ENCODE measurements around the gene GRID1. TPM values are rescaled to one million over a fixed set of nuclear protein-coding genes. Genes with fewer than 3 reads are reported as not detected.

The GRID1 gene
- polyA plus RNA-seq, 1 experiment = 0.49 TPM

- Histone ChIP-seq H3K36me3 (ENCODE audit: control insufficient read depth, insufficient read depth, low read length) (no peaks in the 10 kb centered on the region), H3K27me3 (ENCODE audit: control insufficient read depth, insufficient read depth, low read length) (no peaks in the 10 kb centered on the region), H3K4me3 (ENCODE audit: low read depth, low read length) (no peak overlapping the region)
- no peak for TF ChIP-seq CTCF (IDR thresholded peaks at IDR 0.05; ENCODE audit: insufficient read depth, low read depth, low read length)
- DNase-seq (ENCODE audit: low read depth) = no peak
- ChIA-PET CTCF (no interaction called here), POLR2A (no interaction called here)
Observed at GRCh38 chr10:86104611-86105145, 261.9 kb downstream of the GRID1 start.

DNA sequence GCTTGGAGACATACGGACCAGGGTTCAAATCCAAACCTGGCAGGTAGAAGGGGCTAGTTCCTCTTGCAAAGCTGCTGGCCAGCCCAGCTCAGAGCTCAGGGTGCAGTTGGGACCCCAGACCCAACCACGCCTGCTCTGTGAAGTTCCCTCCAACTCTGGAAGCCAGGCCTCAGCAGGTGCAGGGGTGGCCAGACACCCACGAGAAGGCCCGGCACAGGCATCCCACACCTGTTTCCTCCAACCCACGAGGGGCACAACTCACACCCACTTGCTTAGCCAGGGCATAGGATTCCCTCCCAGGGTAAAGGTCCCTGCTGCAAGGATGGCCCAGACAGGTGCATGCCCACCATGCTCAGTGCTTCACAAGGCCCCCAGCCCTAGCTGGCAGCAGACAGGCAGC is 262.4 kb downstream of the GRID1 start:
- H3K4me3 ChIP-seq (ENCODE audit: low read depth, low read length) = no peak overlapping the region
- CTCF ChIA-PET = no interaction called here
- TF ChIP-seq CTCF (IDR thresholded peaks at IDR 0.05; ENCODE audit: insufficient read depth, low read depth, low read length) = no peak
- no peaks in the 10 kb centered on the region for H3K27me3 ChIP-seq (ENCODE audit: control insufficient read depth, insufficient read depth, low read length)
- POLR2A ChIA-PET = no interaction called here
- DNase-seq (ENCODE audit: low read depth) = no peak
- H3K36me3 ChIP-seq (ENCODE audit: control insufficient read depth, insufficient read depth, low read length) = no peaks in the 10 kb centered on the region

- H3K4me3 ChIP-seq (ENCODE audit: low read depth, low read length) = no peak overlapping the region
- no peak for TF ChIP-seq CTCF (IDR thresholded peaks at IDR 0.05; ENCODE audit: insufficient read depth, low read depth, low read length)
- DNase-seq (ENCODE audit: low read depth) = no peak
- ChIA-PET CTCF (no interaction called here), POLR2A (no interaction called here)
- no peaks in the 10 kb centered on the region for H3K36me3 ChIP-seq (ENCODE audit: control insufficient read depth, insufficient read depth, low read length)
- no peaks in the 10 kb centered on the region for H3K27me3 ChIP-seq (ENCODE audit: control insufficient read depth, insufficient read depth, low read length)
Observed at GRCh38 chr10:86103391-86104101, 263.0 kb downstream of the GRID1 start.

DNA sequence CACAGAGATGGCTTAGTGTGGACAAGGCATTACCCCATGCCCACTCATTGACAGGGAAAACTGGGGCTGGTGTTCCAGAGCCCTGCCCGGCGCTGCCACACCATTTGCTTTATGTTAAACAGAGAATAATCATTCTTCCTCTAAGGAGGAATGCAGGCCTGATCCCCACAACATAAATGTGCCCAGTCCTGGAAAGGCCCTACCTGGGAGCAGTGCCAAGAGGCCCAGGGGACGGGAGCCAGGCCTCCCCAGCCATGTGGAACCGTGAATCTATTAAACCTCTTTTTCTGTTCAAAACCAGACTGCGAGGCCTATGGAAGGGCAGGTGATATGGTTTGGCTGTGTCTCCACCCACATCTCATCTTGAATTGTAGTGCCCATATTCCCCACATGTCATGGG is 264.1 kb downstream of the GRID1 start:
- H3K4me3 ChIP-seq (ENCODE audit: low read depth, low read length) = no peak overlapping the region
- DNase-seq (ENCODE audit: low read depth) = no peak
- no peaks in the 10 kb centered on the region for H3K36me3 ChIP-seq (ENCODE audit: control insufficient read depth, insufficient read depth, low read length)
- no peak for TF ChIP-seq CTCF (IDR thresholded peaks at IDR 0.05; ENCODE audit: insufficient read depth, low read depth, low read length)
- ChIA-PET POLR2A (no interaction called here), CTCF (no interaction called here)
- no peaks in the 10 kb centered on the region for H3K27me3 ChIP-seq (ENCODE audit: control insufficient read depth, insufficient read depth, low read length)

DNA sequence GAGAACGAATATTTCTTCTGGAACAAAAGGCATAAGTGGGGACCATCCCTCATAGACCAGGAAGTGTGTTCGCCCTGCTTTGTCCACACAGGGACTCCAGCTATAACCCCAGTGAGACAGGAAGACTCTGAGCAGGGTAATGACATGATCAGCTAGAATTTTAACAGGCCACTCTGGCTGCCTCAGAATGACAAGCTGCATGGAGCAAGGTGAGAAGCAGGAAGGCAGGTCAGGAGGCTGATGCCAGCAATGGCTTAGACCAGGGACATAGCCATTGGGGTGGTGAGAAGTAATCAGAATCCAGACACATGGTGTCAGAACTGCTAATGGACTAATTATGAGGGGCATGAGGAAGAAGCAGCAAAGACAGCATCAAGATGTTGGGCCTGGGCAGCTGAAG is 264.6 kb downstream of the GRID1 start:
- CTCF ChIA-PET = interaction anchor here (2.0 kb wide), 1 partner anchor 11 kb away, joined by 7 read pairs; no protein-coding TSS in a partner anchor
- TF ChIP-seq CTCF (IDR thresholded peaks at IDR 0.05; ENCODE audit: insufficient read depth, low read depth, low read length) = no peak
- H3K36me3 ChIP-seq (ENCODE audit: control insufficient read depth, insufficient read depth, low read length) = no peaks in the 10 kb centered on the region
- no peaks in the 10 kb centered on the region for H3K27me3 ChIP-seq (ENCODE audit: control insufficient read depth, insufficient read depth, low read length)
- POLR2A ChIA-PET = no interaction called here
- no peak for DNase-seq (ENCODE audit: low read depth)
- H3K4me3 ChIP-seq (ENCODE audit: low read depth, low read length) = no peak overlapping the region
